ENCODE measurements around the gene AMELX. TPM values are rescaled to one million over a fixed set of nuclear protein-coding genes. Genes with fewer than 3 reads are reported as not detected.

Gene AMELX
- total and polyA plus RNA-seq, 2 of the 13 experiments (the other 11 are each of a cell fraction or from before 2014, with no cell fraction given), result not detected

- ATAC-seq (no peak), FAIRE-seq (no peak), DNase-seq (ENCODE audit: low spot score) (peak; percentile 0)
- in situ Hi-C loops (cut with HindIII; ENCODE audit: extremely low pct_ligation_motif_present, low pct_unique_long_range_greater_than_20kb), result no loop called here
- Histone ChIP-seq H3K4me1 (ENCODE audit: insufficient read depth, low read length) (peaks cover 13% of the 10 kb centered on the region; the same call in 1 of the 2 replicates), H3K9me3 (ENCODE audit: low read length) (no peaks in the 10 kb centered on the region), H3K79me2 (ENCODE audit: insufficient read depth, low read length) (no peaks in the 10 kb centered on the region), H3K36me3 (replicated peaks in 1 of 2; ENCODE audit: control insufficient read depth in 1 of 2, insufficient read depth in 2 of 2, low read length in 2 of 2) (no peaks in the 10 kb centered on the region), H3K27me3 (ENCODE audit: control insufficient read depth in 1 of 2, insufficient read depth in 2 of 2, low read length in 2 of 2) (no peaks in the 10 kb centered on the region), H2AFZ (ENCODE audit: low read length) (no peak overlapping the region), H3K27ac (ENCODE audit: extremely low read length, insufficient read depth, low read length) (no peak overlapping the region), H4K20me1 (ENCODE audit: insufficient read depth, low read length) (no peaks in the 10 kb centered on the region), H3K4me2 (ENCODE audit: low read depth, low read length) (no peak overlapping the region), H3K9ac (ENCODE audit: insufficient read depth, low read depth, low read length) (no peak overlapping the region), H3K4me3 (replicated peaks in 1 of 3; ENCODE audit: insufficient read depth in 1 of 3, low read depth in 2 of 3, low read length in 3 of 3) (no peak overlapping the region)
- ChIA-PET POLR2A (no interaction called here), CTCF (ENCODE audit: low intra/inter-chr PET ratio, low total read pairs) (no interaction called here)
- BruUV-seq (replicated peaks), result no TSS peak
- WGBS (ENCODE audit: low lambda C conversion rate), result 0% methylated on average over 3 of the region's 3 CpGs
- intact Hi-C loops (cut with micrococcal nuclease; ENCODE audit: unreplicated experiment), result no loop called here
- TF ChIP-seq IKZF4 (CRISPR knock-in tag; IDR thresholded peaks at IDR 0.05; ENCODE audit: borderline replicate concordance, low read depth, not compliant biosample characterization) (no peak), ZNF564 (CRISPR knock-in tag; IDR thresholded peaks at IDR 0.05) (no peak), ZNF275 (CRISPR knock-in tag; IDR thresholded peaks at IDR 0.05; ENCODE audit: borderline replicate concordance) (no peak)
Observed at GRCh38 chrX:11267425-11267824, 25.8 kb upstream of the AMELX start.

- H3K36me3 ChIP-seq (replicated peaks in 1 of 2; ENCODE audit: control insufficient read depth in 1 of 2, insufficient read depth in 2 of 2, low read length in 2 of 2), result no peaks in the 10 kb centered on the region
- FAIRE-seq (no peak), DNase-seq (ENCODE audit: low spot score) (no peak), ATAC-seq (no peak)
- no peak for TF ChIP-seq JUNB (CRISPR knock-in tag; IDR thresholded peaks at IDR 0.05; ENCODE audit: borderline replicate concordance)
- no peak for TF ChIP-seq HNRNPUL1 (IDR thresholded peaks at IDR 0.05; ENCODE audit: low read depth, low read length)
- no peak for TF ChIP-seq PCBP1 (IDR thresholded peaks at IDR 0.05; ENCODE audit: borderline replicate concordance, low read depth, low read length)
- no peak for TF ChIP-seq RBAK (CRISPR knock-in tag; IDR thresholded peaks at IDR 0.05)
- TF ChIP-seq ZNF253 (CRISPR knock-in tag; IDR thresholded peaks at IDR 0.05; ENCODE audit: borderline replicate concordance), result no peak
- TF ChIP-seq SIX4 (CRISPR knock-in tag; IDR thresholded peaks at IDR 0.05), result no peak
- no peak for TF ChIP-seq AKAP8 (CRISPR knock-in tag; IDR thresholded peaks at IDR 0.05)
- POLR2A ChIA-PET, result no interaction called here
- intact Hi-C loops (cut with micrococcal nuclease; ENCODE audit: unreplicated experiment) (no loop called here), in situ Hi-C loops (cut with HindIII; ENCODE audit: extremely low pct_ligation_motif_present, low pct_unique_long_range_greater_than_20kb) (no loop called here)
- H2AFZ ChIP-seq (ENCODE audit: low read length), result no peak overlapping the region
- H4K20me1 ChIP-seq (ENCODE audit: insufficient read depth, low read length), result no peaks in the 10 kb centered on the region
- 76% methylated on average over 3 of the region's 3 CpGs for WGBS (ENCODE audit: low lambda C conversion rate)
- CTCF ChIA-PET (ENCODE audit: low intra/inter-chr PET ratio, low total read pairs), result no interaction called here
- H3K4me3 ChIP-seq (replicated peaks in 1 of 3; ENCODE audit: insufficient read depth in 1 of 3, low read depth in 2 of 3, low read length in 3 of 3), result no peak overlapping the region
- no TSS peak for BruUV-seq (replicated peaks)
- H3K9me3 ChIP-seq (ENCODE audit: low read length), result no peaks in the 10 kb centered on the region
- H3K9ac ChIP-seq (ENCODE audit: insufficient read depth, low read depth, low read length), result no peak overlapping the region
- H3K4me2 ChIP-seq (ENCODE audit: low read depth, low read length), result no peak overlapping the region
- H3K27ac ChIP-seq (ENCODE audit: extremely low read length, insufficient read depth, low read length), result no peak overlapping the region
- no peaks in the 10 kb centered on the region for H3K79me2 ChIP-seq (ENCODE audit: insufficient read depth, low read length)
- peaks cover 13% of the 10 kb centered on the region; the same call in 1 of the 2 replicates for H3K4me1 ChIP-seq (ENCODE audit: insufficient read depth, low read length)
- H3K27me3 ChIP-seq (ENCODE audit: control insufficient read depth in 1 of 2, insufficient read depth in 2 of 2, low read length in 2 of 2), result no peaks in the 10 kb centered on the region
Observed at GRCh38 chrX:11269006-11269405, 24.2 kb upstream of the AMELX start.
